CD14-positive monocyte (primary cell): ENCODE data around the gene COL25A1. TPM values are rescaled to one million over a fixed set of nuclear protein-coding genes. Genes with fewer than 3 reads are reported as not detected.

Experiments used
- DNase-seq, 3 donors: peaks; one replicate each; pipeline ENCODE4 v3.0.0-alpha.2; 2011 to 2022
- H2AFZ ChIP-seq: 2 replicates; pipeline ENCODE4 v1.6.0; 2012; ENCODE audit warnings: mild to moderate bottlenecking, low read depth, low read length, inconsistent platforms; ENCODE audit not compliant: insufficient read depth, poor library complexity, severe bottlenecking
- H3K27ac ChIP-seq, 2 donors: 1 replicate in 1 of 2; 2 replicates in 1 of 2; pipeline ENCODE4 v1.5.1; 2012 to 2013; ENCODE audit warnings: low read length in 2 of 2, control low read depth in 1 of 2, inconsistent platforms in 1 of 2, low read depth in 1 of 2, mild to moderate bottlenecking in 1 of 2
- H3K27me3 ChIP-seq, 2 donors: one replicate each; pipeline versions ENCODE4 v1.6.0 to v1.6.1; 2011 to 2013; ENCODE audit warnings: low read length in 2 of 2; ENCODE audit not compliant: control insufficient read depth in 2 of 2, insufficient read depth in 2 of 2
- H3K36me3 ChIP-seq, 2 donors: replicated peaks in 1 of 2; 1 replicate in 1 of 2; 2 replicates in 1 of 2; pipeline versions ENCODE4 v1.5.1 to v1.6.1; 2012 to 2013; ENCODE audit warnings: low read length in 2 of 2, control low read depth in 1 of 2, inconsistent platforms in 1 of 2, mild to moderate bottlenecking in 1 of 2; ENCODE audit not compliant: insufficient read depth in 2 of 2, control insufficient read depth in 1 of 2
- H3K4me1 ChIP-seq, 2 donors: 1 replicate in 1 of 2; 2 replicates in 1 of 2; pipeline versions ENCODE4 v1.5.1 to v1.6.1; 2012 to 2013; ENCODE audit warnings: low read length in 2 of 2, control low read depth in 1 of 2, inconsistent platforms in 1 of 2, mild to moderate bottlenecking in 1 of 2, moderate library complexity in 1 of 2; ENCODE audit not compliant: insufficient read depth in 2 of 2, control insufficient read depth in 1 of 2
- H3K4me2 ChIP-seq: replicated peaks from 2 replicates; pipeline ENCODE3; 2012; ENCODE audit warnings: low read length, moderate library complexity, mild to moderate bottlenecking; ENCODE audit not compliant: poor library complexity, severe bottlenecking; ENCODE audit errors: extremely low read depth
- H3K4me3 ChIP-seq, 3 experiments: fragments of 200-600 bp in 1 of 3; sonication (generic) in 1 of 3; replicated peaks in 1 of 3; 1 replicate in 2 of 3; 2 replicates in 1 of 3; pipeline ENCODE4 v1.5.1; 2011 to 2013; ENCODE audit warnings: low read length in 3 of 3, mild to moderate bottlenecking in 3 of 3, control low read depth in 2 of 3, low read depth in 2 of 3, inconsistent platforms in 1 of 3, moderate library complexity in 1 of 3
- H3K79me2 ChIP-seq: 2 replicates; pipeline ENCODE4 v1.6.0; 2012; ENCODE audit warnings: mild to moderate bottlenecking, control low read depth, inconsistent platforms, low read length, moderate library complexity; ENCODE audit not compliant: insufficient read depth
- H3K9ac ChIP-seq: 2 replicates; pipeline ENCODE4 v1.6.0; 2017; ENCODE audit warnings: low read length, mild to moderate bottlenecking; ENCODE audit not compliant: insufficient read depth, poor library complexity, severe bottlenecking
- H3K9me3 ChIP-seq, 2 donors: replicated peaks in 1 of 2; 1 replicate in 1 of 2; 2 replicates in 1 of 2; pipeline versions ENCODE4 v1.5.1 to v1.6.1; 2012 to 2013; ENCODE audit warnings: low read length in 2 of 2, control low read depth in 1 of 2; ENCODE audit not compliant: control insufficient read depth in 1 of 2, insufficient read depth in 1 of 2
- H4K20me1 ChIP-seq: 2 replicates; pipeline ENCODE4 v1.6.0; 2012; ENCODE audit warnings: mild to moderate bottlenecking, low read length, control low read depth, moderate library complexity; ENCODE audit not compliant: insufficient read depth
- H3K27ac Mint-ChIP-seq, 7 donors: one replicate each; pipeline ENCODE4 v1.8.0; 2020; ENCODE audit warnings: mild to moderate bottlenecking in 7 of 7, mixed read lengths in 7 of 7, moderate library complexity in 6 of 7, inconsistent platforms in 2 of 7
- H3K27me3 Mint-ChIP-seq, 3 donors: one replicate each; pipeline ENCODE4 v1.8.0; 2021 to 2022; ENCODE audit warnings: low read depth in 3 of 3, mild to moderate bottlenecking in 3 of 3, mixed read lengths in 3 of 3, moderate library complexity in 3 of 3, inconsistent platforms in 1 of 3
- H3K36me3 Mint-ChIP-seq, 2 donors: one replicate each; pipeline ENCODE4 v1.8.0; 2020; ENCODE audit warnings: mixed read lengths in 2 of 2, inconsistent platforms in 1 of 2, mild to moderate bottlenecking in 1 of 2
- H3K4me1 Mint-ChIP-seq: one replicate; pipeline ENCODE4 v1.8.0; 2020; ENCODE audit warnings: mild to moderate bottlenecking, mixed read lengths
- H3K4me3 Mint-ChIP-seq, 2 donors: one replicate each; pipeline ENCODE4 v1.8.0; 2020; ENCODE audit warnings: mild to moderate bottlenecking in 2 of 2, mixed read lengths in 2 of 2, moderate library complexity in 1 of 2
- H3K9me3 Mint-ChIP-seq, 7 donors: one replicate each; pipeline ENCODE4 v1.8.0; 2020 to 2022; ENCODE audit warnings: mixed read lengths in 7 of 7, mild to moderate bottlenecking in 6 of 7, moderate library complexity in 6 of 7, inconsistent platforms in 2 of 7
- CTCF ChIP-seq: fragments of 200-600 bp; IDR thresholded peaks from one replicate; pipeline ENCODE4 v1.8.0; 2022; ENCODE audit warnings: antibody characterized with exemption, mild to moderate bottlenecking
- WGBS: methylation state at CpG from one replicate; pipeline ENCODE4 v1.1.5; 2013; ENCODE audit warnings: missing lambda C conversion rate; ENCODE audit not compliant: insufficient coverage; 5-methylcytosine and 5-hydroxymethylcytosine counted together
- intact Hi-C, 2 donors: fragments of 100-400 bp; cut with micrococcal nuclease; formaldehyde crosslinking; loops; one replicate each; pipeline versions ENCODE4 v1.15.0 to v1.15.1; 2023
- polyA plus RNA-seq, 3 donors: library from polyadenylated mRNA; depleted of rRNA in 1 of 3; unstranded in 2 of 3; stranded (reverse) in 1 of 3; fragments of 300-500 nt in 2 of 3; fragments of >200 nt in 1 of 3; fragmentation: Illumina TruSeq in 2 of 3; gene quantifications; 1 replicate in 2 of 3; 2 replicates in 1 of 3; pipeline ENCODE4 v1.2.3, GENCODE V29; 2012 to 2021

COL25A1 gene
- polyA plus RNA-seq, 3 donors = not detected

- Mint-ChIP-seq H3K9me3 (peaks cover 0 to 2% (median 0%) of the 10 kb centered on the region in 7 donors), H3K4me1 (no peaks in the 10 kb centered on the region), H3K36me3 (no peaks in the 10 kb centered on the region), H3K27me3 (peaks cover 0 to 2% (median 1%) of the 10 kb centered on the region in 3 donors), H3K4me3 (no peak overlapping the region), H3K27ac (no peak overlapping the region)
- WGBS = no CpG with 5 or more reads among the region's 2 CpGs
- intact Hi-C loops = no loop called here
- no peak for DNase-seq
- no peaks in the 10 kb centered on the region for H3K79me2 ChIP-seq
- H3K9ac ChIP-seq = no peak overlapping the region
- H3K27ac ChIP-seq = no peak overlapping the region
- H3K4me2 ChIP-seq = no peak overlapping the region
- H3K27me3 ChIP-seq = no peaks in the 10 kb centered on the region
- no peak overlapping the region for H3K4me3 ChIP-seq
- TF ChIP-seq CTCF = no peak
- no peaks in the 10 kb centered on the region for H4K20me1 ChIP-seq
- H3K9me3 ChIP-seq = no peaks in the 10 kb centered on the region
- no peaks in the 10 kb centered on the region for H3K36me3 ChIP-seq
- H3K4me1 ChIP-seq = no peaks in the 10 kb centered on the region
- no peak overlapping the region for H2AFZ ChIP-seq
These were observed 87.0 kb downstream of the COL25A1 start for GRCh38 chr4:109215506-109215905.

- Mint-ChIP-seq H3K4me1 (no peaks in the 10 kb centered on the region), H3K36me3 (no peaks in the 10 kb centered on the region), H3K27ac (no peak overlapping the region), H3K4me3 (no peak overlapping the region), H3K9me3 (peaks cover 0 to 2% (median 0%) of the 10 kb centered on the region in 7 donors), H3K27me3 (peaks cover 0 to 2% (median 1%) of the 10 kb centered on the region in 3 donors)
- no peaks in the 10 kb centered on the region for H3K36me3 ChIP-seq
- H4K20me1 ChIP-seq = no peaks in the 10 kb centered on the region
- H3K4me1 ChIP-seq = no peaks in the 10 kb centered on the region
- H3K27ac ChIP-seq = no peak overlapping the region
- no peaks in the 10 kb centered on the region for H3K79me2 ChIP-seq
- intact Hi-C loops = no loop called here
- no CpG with 5 or more reads among the region's 4 CpGs for WGBS
- DNase-seq = no peak
- no peak overlapping the region for H3K9ac ChIP-seq
- H3K4me3 ChIP-seq = no peak overlapping the region
- no peak for TF ChIP-seq CTCF
- H3K27me3 ChIP-seq = no peaks in the 10 kb centered on the region
- H2AFZ ChIP-seq = no peak overlapping the region
- no peak overlapping the region for H3K4me2 ChIP-seq
- no peaks in the 10 kb centered on the region for H3K9me3 ChIP-seq
These were observed 87.7 kb downstream of the COL25A1 start for GRCh38 chr4:109214622-109215301.
